CD14-positive monocyte (primary cell): Measurements from ENCODE around the gene MLLT3. TPM values are rescaled to one million over a fixed set of nuclear protein-coding genes. Genes with fewer than 3 reads are reported as not detected.

ENCODE experiments used
- DNase-seq, 3 donors: peaks; one replicate each; pipeline ENCODE4 v3.0.0-alpha.2; 2011 to 2022
- H2AFZ ChIP-seq: 2 replicates; pipeline ENCODE4 v1.6.0; 2012; ENCODE audit warnings: mild to moderate bottlenecking, low read depth, low read length, inconsistent platforms; ENCODE audit not compliant: insufficient read depth, poor library complexity, severe bottlenecking
- H3K27ac ChIP-seq, 2 donors: 1 replicate in 1 of 2; 2 replicates in 1 of 2; pipeline ENCODE4 v1.5.1; 2012 to 2013; ENCODE audit warnings: low read length in 2 of 2, control low read depth in 1 of 2, inconsistent platforms in 1 of 2, low read depth in 1 of 2, mild to moderate bottlenecking in 1 of 2
- H3K27me3 ChIP-seq, 2 donors: one replicate each; pipeline versions ENCODE4 v1.6.0 to v1.6.1; 2011 to 2013; ENCODE audit warnings: low read length in 2 of 2; ENCODE audit not compliant: control insufficient read depth in 2 of 2, insufficient read depth in 2 of 2
- H3K36me3 ChIP-seq, 2 donors: replicated peaks in 1 of 2; 1 replicate in 1 of 2; 2 replicates in 1 of 2; pipeline versions ENCODE4 v1.5.1 to v1.6.1; 2012 to 2013; ENCODE audit warnings: low read length in 2 of 2, control low read depth in 1 of 2, inconsistent platforms in 1 of 2, mild to moderate bottlenecking in 1 of 2; ENCODE audit not compliant: insufficient read depth in 2 of 2, control insufficient read depth in 1 of 2
- H3K4me1 ChIP-seq, 2 donors: 1 replicate in 1 of 2; 2 replicates in 1 of 2; pipeline versions ENCODE4 v1.5.1 to v1.6.1; 2012 to 2013; ENCODE audit warnings: low read length in 2 of 2, control low read depth in 1 of 2, inconsistent platforms in 1 of 2, mild to moderate bottlenecking in 1 of 2, moderate library complexity in 1 of 2; ENCODE audit not compliant: insufficient read depth in 2 of 2, control insufficient read depth in 1 of 2
- H3K4me2 ChIP-seq: replicated peaks from 2 replicates; pipeline ENCODE3; 2012; ENCODE audit warnings: low read length, moderate library complexity, mild to moderate bottlenecking; ENCODE audit not compliant: poor library complexity, severe bottlenecking; ENCODE audit errors: extremely low read depth
- H3K4me3 ChIP-seq, 3 experiments: fragments of 200-600 bp in 1 of 3; sonication (generic) in 1 of 3; replicated peaks in 1 of 3; 1 replicate in 2 of 3; 2 replicates in 1 of 3; pipeline ENCODE4 v1.5.1; 2011 to 2013; ENCODE audit warnings: low read length in 3 of 3, mild to moderate bottlenecking in 3 of 3, control low read depth in 2 of 3, low read depth in 2 of 3, inconsistent platforms in 1 of 3, moderate library complexity in 1 of 3
- H3K79me2 ChIP-seq: 2 replicates; pipeline ENCODE4 v1.6.0; 2012; ENCODE audit warnings: mild to moderate bottlenecking, control low read depth, inconsistent platforms, low read length, moderate library complexity; ENCODE audit not compliant: insufficient read depth
- H3K9ac ChIP-seq: 2 replicates; pipeline ENCODE4 v1.6.0; 2017; ENCODE audit warnings: low read length, mild to moderate bottlenecking; ENCODE audit not compliant: insufficient read depth, poor library complexity, severe bottlenecking
- H3K9me3 ChIP-seq, 2 donors: replicated peaks in 1 of 2; 1 replicate in 1 of 2; 2 replicates in 1 of 2; pipeline versions ENCODE4 v1.5.1 to v1.6.1; 2012 to 2013; ENCODE audit warnings: low read length in 2 of 2, control low read depth in 1 of 2; ENCODE audit not compliant: control insufficient read depth in 1 of 2, insufficient read depth in 1 of 2
- H4K20me1 ChIP-seq: 2 replicates; pipeline ENCODE4 v1.6.0; 2012; ENCODE audit warnings: mild to moderate bottlenecking, low read length, control low read depth, moderate library complexity; ENCODE audit not compliant: insufficient read depth
- H3K27ac Mint-ChIP-seq, 7 donors: one replicate each; pipeline ENCODE4 v1.8.0; 2020; ENCODE audit warnings: mild to moderate bottlenecking in 7 of 7, mixed read lengths in 7 of 7, moderate library complexity in 6 of 7, inconsistent platforms in 2 of 7
- H3K27me3 Mint-ChIP-seq, 3 donors: one replicate each; pipeline ENCODE4 v1.8.0; 2021 to 2022; ENCODE audit warnings: low read depth in 3 of 3, mild to moderate bottlenecking in 3 of 3, mixed read lengths in 3 of 3, moderate library complexity in 3 of 3, inconsistent platforms in 1 of 3
- H3K36me3 Mint-ChIP-seq, 2 donors: one replicate each; pipeline ENCODE4 v1.8.0; 2020; ENCODE audit warnings: mixed read lengths in 2 of 2, inconsistent platforms in 1 of 2, mild to moderate bottlenecking in 1 of 2
- H3K4me1 Mint-ChIP-seq: one replicate; pipeline ENCODE4 v1.8.0; 2020; ENCODE audit warnings: mild to moderate bottlenecking, mixed read lengths
- H3K4me3 Mint-ChIP-seq, 2 donors: one replicate each; pipeline ENCODE4 v1.8.0; 2020; ENCODE audit warnings: mild to moderate bottlenecking in 2 of 2, mixed read lengths in 2 of 2, moderate library complexity in 1 of 2
- H3K9me3 Mint-ChIP-seq, 7 donors: one replicate each; pipeline ENCODE4 v1.8.0; 2020 to 2022; ENCODE audit warnings: mixed read lengths in 7 of 7, mild to moderate bottlenecking in 6 of 7, moderate library complexity in 6 of 7, inconsistent platforms in 2 of 7
- WGBS: methylation state at CpG from one replicate; pipeline ENCODE4 v1.1.5; 2013; ENCODE audit warnings: missing lambda C conversion rate; ENCODE audit not compliant: insufficient coverage; 5-methylcytosine and 5-hydroxymethylcytosine counted together
- intact Hi-C, 2 donors: fragments of 100-400 bp; cut with micrococcal nuclease; formaldehyde crosslinking; loops; one replicate each; pipeline versions ENCODE4 v1.15.0 to v1.15.1; 2023
- polyA plus RNA-seq, 3 donors: library from polyadenylated mRNA; depleted of rRNA in 1 of 3; unstranded in 2 of 3; stranded (reverse) in 1 of 3; fragments of 300-500 nt in 2 of 3; fragments of >200 nt in 1 of 3; fragmentation: Illumina TruSeq in 2 of 3; gene quantifications; 1 replicate in 2 of 3; 2 replicates in 1 of 3; pipeline ENCODE4 v1.2.3, GENCODE V29; 2012 to 2021
- TF ChIP-seq, protein P1 (sequence below): fragments of 200-600 bp; IDR thresholded peaks from one replicate; pipeline ENCODE4 v1.8.0; 2022; ENCODE audit warnings: antibody characterized with exemption, mild to moderate bottlenecking

MLLT3 gene
- polyA plus RNA-seq, 3 donors = 0.81 to 2.3 (median 1.5) TPM

DNA sequence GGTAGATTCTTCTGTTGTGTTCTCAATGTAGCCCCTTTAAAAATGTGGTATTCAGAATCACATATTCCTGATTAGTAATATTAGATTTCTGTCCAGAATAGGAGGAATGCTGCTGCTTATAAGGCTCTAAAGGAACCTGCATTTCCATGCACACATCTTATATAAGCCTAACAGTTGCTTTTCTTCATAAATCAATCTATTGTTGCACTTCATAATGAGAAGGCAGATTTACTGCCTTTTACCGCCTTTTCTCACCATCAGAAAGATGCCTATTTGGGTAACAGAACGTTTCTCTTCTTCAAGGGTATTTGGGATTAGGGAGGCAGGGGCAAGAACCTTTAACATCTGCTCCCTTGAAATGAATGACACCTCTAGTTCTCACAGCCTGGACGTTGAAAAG is 243.4 kb downstream of the MLLT3 start:
- no peak overlapping the region for H3K27ac Mint-ChIP-seq
- no peak for DNase-seq
- no peak overlapping the region for H2AFZ ChIP-seq
- no peak overlapping the region for H3K27ac ChIP-seq
- H3K4me3 Mint-ChIP-seq = no peak overlapping the region
- H3K4me1 Mint-ChIP-seq = peaks cover 17% of the 10 kb centered on the region
- H3K4me3 ChIP-seq = no peak overlapping the region
- H3K27me3 Mint-ChIP-seq = no peaks in the 10 kb centered on the region
- H3K9me3 Mint-ChIP-seq = no peaks in the 10 kb centered on the region
- intact Hi-C loops = no loop called here
- H3K36me3 Mint-ChIP-seq = no peaks in the 10 kb centered on the region
- H3K27me3 ChIP-seq = no peaks in the 10 kb centered on the region
- no CpG with 5 or more reads among the region's 3 CpGs for WGBS
- no peaks in the 10 kb centered on the region for H3K4me1 ChIP-seq
- H3K36me3 ChIP-seq = no peaks in the 10 kb centered on the region
- H3K79me2 ChIP-seq = no peaks in the 10 kb centered on the region
- H4K20me1 ChIP-seq = no peaks in the 10 kb centered on the region
- H3K9ac ChIP-seq = no peak overlapping the region
- TF ChIP-seq, protein P1, sequence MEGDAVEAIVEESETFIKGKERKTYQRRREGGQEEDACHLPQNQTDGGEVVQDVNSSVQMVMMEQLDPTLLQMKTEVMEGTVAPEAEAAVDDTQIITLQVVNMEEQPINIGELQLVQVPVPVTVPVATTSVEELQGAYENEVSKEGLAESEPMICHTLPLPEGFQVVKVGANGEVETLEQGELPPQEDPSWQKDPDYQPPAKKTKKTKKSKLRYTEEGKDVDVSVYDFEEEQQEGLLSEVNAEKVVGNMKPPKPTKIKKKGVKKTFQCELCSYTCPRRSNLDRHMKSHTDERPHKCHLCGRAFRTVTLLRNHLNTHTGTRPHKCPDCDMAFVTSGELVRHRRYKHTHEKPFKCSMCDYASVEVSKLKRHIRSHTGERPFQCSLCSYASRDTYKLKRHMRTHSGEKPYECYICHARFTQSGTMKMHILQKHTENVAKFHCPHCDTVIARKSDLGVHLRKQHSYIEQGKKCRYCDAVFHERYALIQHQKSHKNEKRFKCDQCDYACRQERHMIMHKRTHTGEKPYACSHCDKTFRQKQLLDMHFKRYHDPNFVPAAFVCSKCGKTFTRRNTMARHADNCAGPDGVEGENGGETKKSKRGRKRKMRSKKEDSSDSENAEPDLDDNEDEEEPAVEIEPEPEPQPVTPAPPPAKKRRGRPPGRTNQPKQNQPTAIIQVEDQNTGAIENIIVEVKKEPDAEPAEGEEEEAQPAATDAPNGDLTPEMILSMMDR = no peak
- H3K4me2 ChIP-seq = no peak overlapping the region
- no peaks in the 10 kb centered on the region for H3K9me3 ChIP-seq

DNA sequence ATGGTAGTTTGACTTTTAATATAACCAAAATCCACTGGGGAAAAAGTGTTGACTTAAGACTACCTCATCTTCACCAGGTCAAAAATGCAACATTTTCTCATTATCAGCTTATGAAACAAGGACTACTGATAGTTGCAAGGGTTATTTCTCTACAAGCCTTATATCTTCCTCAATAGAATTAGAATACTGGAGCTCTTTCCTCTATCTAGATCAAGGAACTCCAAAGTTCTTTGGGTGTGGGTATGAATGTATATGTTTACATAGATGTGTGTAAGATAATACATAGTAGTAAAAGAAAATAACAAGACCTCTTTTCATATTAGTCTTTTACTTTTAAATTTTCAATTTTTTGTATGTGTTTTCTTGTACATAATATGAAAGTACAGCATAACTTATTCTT is 244.5 kb downstream of the MLLT3 start:
- no peak overlapping the region for H3K4me3 Mint-ChIP-seq

More for the DNA sequence above, 244.5 kb downstream of the MLLT3 start:
- Histone ChIP-seq H2AFZ (no peak overlapping the region), H3K27ac (no peak overlapping the region), H3K36me3 (no peaks in the 10 kb centered on the region), H3K9ac (no peak overlapping the region), H3K4me2 (no peak overlapping the region), H3K9me3 (no peaks in the 10 kb centered on the region), H3K27me3 (no peaks in the 10 kb centered on the region), H3K4me3 (no peak overlapping the region), H4K20me1 (no peaks in the 10 kb centered on the region), H3K4me1 (no peaks in the 10 kb centered on the region), H3K79me2 (no peaks in the 10 kb centered on the region)
- no peak overlapping the region for H3K27ac Mint-ChIP-seq
- no peak for DNase-seq
- peaks cover 17% of the 10 kb centered on the region for H3K4me1 Mint-ChIP-seq
- no peaks in the 10 kb centered on the region for H3K36me3 Mint-ChIP-seq
- intact Hi-C loops = no loop called here
- TF ChIP-seq, protein P1 = no peak
- H3K27me3 Mint-ChIP-seq = no peaks in the 10 kb centered on the region
- H3K9me3 Mint-ChIP-seq = no peaks in the 10 kb centered on the region
